Left cardiac atrium (tissue), 4 donors: ENCODE measurements around the gene SYNDIG1L. TPM values are rescaled to one million over a fixed set of nuclear protein-coding genes. Genes with fewer than 3 reads are reported as not detected.
"Not testable (repeated sequence)": the region's sequence is repeated elsewhere in the genome, so short reads cannot be mapped to it uniquely, and the experiment has no call there.

ENCODE experiments used
- ATAC-seq, 2 donors: fragments of 200-7000 bp; cut with Tn5 transposase; one replicate each; pipeline ENCODE4 v1.9.1; 2020; ENCODE audit warnings: mild to moderate bottlenecking in 2 of 2, moderate library complexity in 2 of 2
- DNase-seq: peaks from one replicate; pipeline ENCODE4 v3.0.0-alpha.2; 2020
- intact Hi-C, 2 donors: fragments of 100-400 bp; cut with DNase I; formaldehyde crosslinking; loops; one replicate each; pipeline versions ENCODE4 v1.14.1 to v1.15.1; 2022 to 2023
- total RNA-seq, 2 donors: library from RNA; stranded (reverse); fragmentation: NEBNext Ultra II Directional; extraction: Animal tissue kit (Norgen Biotek cat#: 25700); gene quantifications; one replicate each; pipeline ENCODE4 v1.2.1, GENCODE V29; 2021
- donor health status: DM: no; HTN: yes; CAD: no.
- donor health status: DM: no; HTN: yes; CAD: no; lungs with severe emphysema.
- donor health status: DM: yes; HTN: yes; CAD: no.
- donor health status: Dilated cardiomyopathy.

SYNDIG1L gene
- total RNA-seq, 2 donors from 2014 or later, result 0.24 TPM; not detected in 1

DNA sequence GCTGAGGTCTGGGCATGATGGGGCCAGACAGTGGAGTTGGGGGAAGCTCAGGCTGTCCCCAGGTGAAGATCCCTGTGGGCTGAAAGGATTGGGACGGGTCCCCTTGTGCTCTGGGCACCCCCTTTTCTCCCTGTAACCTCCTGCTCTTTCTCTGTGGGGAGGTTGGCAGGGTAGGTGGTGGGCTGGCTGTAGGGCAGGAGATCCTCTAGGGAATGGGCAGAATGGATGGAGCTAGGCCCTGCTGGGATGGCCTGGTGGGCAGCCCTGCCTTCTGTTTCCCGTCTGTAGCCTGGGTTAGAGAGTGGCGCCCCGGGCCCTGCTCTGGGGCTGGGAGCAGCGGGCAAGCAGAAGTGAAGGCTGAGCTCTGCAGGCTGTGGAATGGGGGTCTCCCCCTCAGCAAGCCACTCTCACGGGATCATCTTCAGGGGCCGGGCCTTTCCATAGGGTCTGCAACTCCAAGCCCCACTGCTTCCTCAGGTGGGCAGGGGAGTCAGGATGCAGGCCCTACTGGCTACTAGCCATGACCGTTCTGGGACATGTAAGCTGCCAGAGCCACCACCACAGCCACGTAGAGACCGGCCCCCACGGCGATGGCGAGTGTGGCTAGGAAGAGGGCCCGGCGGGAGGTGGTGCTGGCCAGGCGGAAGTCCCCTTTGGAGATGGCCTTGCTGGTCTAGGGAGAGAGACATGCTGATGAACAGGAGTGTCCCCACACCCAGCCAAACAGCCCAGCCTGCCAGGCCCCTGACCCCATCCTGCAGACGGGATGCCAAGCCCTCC is 18.8 kb downstream of the SYNDIG1L start:
- DNase-seq (no peak), ATAC-seq (no peak)
- intact Hi-C loops, result no loop called here

DNA sequence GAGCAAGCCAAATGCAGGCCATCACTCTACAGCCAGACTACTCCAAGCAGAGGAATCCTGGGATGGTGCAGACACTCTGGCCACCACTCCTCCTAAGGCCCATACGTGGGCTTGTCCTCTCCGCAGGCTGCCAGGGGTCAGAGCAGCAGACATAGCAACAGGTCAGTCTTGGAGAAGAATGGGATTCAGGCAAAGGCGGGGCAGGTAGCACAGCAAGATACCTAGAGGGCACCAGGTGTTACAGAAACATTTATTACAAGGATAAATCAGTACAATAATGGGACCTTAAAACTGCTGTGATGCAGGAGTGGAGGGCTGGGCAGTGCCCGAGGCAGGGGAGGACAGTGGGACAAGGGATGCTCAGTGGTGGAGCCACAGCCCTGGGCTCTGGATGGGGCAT is 20.3 kb downstream of the SYNDIG1L start:
- intact Hi-C loops, result no loop called here
- DNase-seq (no peak), ATAC-seq (no peak)

DNA sequence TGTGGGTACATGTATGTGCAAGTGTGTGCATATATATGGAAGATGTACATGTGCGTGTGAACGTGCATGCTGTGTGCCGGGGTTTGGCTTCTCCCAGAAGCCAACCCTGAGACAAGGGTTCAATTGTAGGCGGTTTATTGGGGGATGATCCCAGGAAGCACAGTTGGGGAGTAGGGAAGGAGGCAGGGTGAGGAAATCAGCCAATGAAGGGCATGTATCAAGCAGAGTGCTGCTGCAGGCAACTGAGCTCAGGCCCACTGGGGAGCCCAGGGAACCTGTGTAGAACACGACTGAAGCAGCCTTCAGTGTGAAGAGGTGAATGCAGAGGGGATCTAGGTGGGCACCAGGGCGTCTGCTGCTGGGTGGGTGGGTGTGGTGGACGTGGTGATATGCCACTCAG is 21.6 kb downstream of the SYNDIG1L start:
- ATAC-seq, result no peak
- no peak for DNase-seq
- intact Hi-C loops, result no loop called here

DNA sequence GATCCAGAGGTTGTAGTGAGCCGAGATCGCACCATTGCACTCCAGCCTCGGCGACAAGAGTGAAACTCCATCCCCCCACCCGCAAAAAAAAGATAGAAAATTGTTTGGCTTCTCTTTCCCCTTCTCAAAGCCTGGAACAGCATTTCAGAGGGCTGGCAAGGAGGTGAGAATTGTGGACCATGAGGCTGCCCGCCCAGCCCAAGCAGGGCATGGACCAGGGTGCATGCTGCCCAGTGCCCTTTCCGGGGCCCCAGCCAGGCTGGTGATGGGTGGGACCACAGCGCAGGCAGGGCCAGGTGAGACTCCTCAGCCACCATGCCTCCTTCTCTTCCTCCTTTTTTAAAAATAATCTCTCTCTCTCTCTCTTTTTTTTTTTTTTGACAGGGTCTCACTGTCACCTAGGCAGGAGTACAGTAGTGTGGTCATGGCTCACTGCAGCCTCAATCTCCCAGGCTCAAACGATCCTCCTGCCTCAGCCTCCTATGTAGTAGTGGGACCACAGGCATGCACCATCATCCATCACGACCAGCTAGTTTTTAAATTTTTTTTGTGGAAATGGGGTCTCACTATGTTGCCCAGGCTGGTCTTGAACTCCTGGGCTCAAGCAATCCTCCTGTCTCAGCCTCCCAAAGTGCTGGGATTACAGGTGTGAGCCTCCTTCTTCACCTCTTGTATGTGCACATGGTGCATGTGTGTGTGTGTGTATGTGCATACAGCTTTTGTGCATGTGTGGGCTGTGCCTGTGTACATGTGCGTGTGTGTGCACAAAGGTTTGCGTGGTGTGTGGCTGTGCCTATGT is 22.2 kb downstream of the SYNDIG1L start:
- intact Hi-C loops, result no loop called here
- ATAC-seq (no peak), DNase-seq (no peak)

DNA sequence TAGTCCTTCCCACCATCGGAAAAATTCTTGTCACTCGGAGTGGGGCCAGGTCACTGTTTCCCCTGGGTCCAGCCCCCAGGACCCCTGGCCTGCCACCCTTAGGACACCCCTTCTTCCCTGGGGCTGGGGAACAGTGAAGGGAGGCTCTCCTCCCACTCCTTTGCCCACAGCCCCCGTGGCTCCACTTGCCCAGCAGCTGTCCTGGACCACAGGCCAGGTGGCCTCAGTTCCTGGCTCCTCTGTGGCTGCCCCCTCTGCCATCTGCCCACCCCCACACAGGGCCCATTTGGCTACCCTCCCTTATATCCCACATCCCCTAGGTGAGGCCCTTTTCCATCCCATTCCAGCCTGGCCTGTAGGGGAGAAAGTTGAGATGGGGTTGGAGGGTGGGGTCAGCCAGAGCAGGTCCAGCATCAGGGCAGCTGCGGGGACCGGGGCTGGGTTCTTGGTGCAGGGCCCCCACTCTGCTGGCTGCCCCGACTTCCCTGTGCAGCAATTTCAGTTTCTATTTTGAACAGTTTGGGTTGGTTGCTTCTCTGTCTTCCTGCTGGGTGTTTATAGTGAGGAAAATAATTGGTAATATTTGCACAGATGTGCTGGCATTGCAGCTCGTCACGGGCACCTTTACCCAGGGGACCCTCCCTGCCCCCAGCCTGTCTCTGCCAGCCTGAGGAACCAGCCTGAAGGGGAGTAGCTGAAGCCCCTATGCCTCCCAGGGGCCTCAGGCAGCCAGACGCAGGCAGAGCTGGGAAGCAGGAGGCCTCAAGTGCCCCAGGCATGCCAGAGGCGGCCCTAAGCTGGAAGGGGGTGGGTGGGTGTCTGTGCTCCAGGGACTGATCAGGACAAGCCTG is 23.4 kb downstream of the SYNDIG1L start:
- DNase-seq (no peak), ATAC-seq (no peak)
- intact Hi-C loops, result no loop called here

DNA sequence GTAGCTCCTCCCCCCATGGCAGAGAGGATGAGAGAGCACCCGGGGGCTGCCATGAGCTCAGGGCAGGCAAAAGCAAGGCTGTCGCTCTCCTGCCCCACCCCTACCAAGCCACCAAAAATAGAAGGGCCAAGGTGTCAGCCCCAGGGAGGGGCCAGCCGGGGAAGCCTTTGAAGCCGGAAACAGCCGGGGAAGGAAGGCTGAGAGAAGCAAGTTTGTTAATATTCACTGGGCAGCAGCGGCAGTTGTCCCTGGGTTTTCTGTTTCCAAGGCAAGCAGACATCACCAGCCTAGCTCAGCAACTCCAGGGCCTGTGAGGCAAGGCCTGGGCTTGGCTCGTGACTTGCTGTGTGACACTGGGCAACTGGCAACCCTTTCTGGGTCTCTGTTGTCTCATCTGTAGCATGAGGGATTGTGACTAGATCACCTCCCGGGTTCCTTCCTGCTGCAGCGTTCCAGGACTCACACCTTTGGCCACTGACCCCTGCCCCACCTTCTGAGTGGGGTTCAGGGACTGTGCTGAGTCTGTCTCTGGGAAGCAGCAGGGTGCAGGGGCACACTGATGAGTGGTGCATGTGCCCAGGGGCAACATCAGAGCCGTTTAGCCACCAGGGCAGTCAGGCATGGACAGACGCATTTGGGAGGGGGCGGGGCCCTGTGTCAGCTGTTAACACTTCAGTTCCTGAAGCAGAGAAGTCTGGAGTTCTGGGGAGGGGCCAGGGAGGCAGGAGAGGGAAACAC is 24.3 kb downstream of the SYNDIG1L start:
- DNase-seq, result peak; percentile 45
- intact Hi-C loops, result no loop called here

DNA sequence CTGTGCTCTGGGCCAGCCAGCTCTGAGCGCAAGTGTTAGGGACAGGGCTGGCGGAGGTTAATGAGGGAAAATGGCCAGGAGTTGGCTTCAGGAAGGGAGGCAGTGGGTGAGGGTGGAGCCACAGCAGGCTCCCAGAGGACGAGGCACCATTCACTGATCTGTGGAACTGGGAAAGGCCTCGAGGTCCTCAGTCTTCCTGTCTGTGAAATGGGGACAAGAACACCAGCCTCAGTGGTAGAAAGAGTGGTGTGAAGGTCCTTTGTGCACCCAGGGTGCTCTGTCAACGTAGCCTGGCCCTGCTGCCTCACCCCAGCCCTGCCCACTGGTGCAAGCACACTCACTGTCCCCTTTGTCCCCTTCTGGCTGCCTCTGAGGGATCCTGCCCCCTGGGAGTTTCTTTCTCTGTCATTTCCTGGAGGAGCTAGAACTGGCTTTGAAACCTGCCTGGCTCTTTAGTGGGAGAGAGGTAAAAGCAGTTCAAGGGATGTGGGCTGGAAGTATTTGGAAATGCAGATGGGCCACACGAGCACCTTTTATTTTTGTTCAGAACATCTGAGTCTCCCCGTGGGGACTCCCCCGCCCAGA is 25.0 kb downstream of the SYNDIG1L start:
- intact Hi-C loops, result no loop called here
- DNase-seq, result no peak
- ATAC-seq, result no peak

More for the DNA sequence above, 24.3 kb downstream of the SYNDIG1L start:
- ATAC-seq, result peak; percentile 82 to 84

DNA sequence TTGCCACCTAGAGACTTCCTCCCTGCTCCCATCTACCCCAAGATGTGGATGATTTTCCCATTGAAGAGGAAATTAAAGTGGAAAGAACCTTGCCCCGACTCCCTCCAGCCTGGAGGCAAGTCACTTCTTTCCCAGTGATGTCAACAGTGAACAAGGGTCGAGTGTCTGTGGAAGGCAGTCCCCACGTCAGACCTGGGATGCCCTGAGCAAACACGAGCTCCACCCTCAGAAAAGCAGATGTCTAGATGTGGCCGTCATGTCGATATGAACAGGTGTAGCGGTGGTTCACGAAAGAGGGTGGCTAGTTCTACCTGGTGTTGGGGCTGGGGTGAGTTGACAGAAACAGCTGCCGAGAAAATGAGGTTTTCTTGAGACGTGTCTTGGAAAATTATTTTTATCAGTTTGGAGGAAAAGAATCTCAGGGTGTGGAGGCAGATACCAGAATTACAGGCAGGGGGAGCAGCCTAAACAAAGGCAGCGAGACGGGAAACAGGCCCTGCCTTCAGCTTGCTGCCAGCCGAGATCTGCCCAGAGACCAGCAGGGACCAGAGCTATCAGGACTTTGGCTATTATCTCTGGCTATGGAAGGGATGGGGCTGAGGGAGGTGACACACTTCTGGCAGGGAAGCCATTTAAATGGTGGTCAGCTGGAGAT is 25.9 kb downstream of the SYNDIG1L start:
- intact Hi-C loops, result no loop called here
- DNase-seq (no peak), ATAC-seq (peak; percentile 24 to 42)

DNA sequence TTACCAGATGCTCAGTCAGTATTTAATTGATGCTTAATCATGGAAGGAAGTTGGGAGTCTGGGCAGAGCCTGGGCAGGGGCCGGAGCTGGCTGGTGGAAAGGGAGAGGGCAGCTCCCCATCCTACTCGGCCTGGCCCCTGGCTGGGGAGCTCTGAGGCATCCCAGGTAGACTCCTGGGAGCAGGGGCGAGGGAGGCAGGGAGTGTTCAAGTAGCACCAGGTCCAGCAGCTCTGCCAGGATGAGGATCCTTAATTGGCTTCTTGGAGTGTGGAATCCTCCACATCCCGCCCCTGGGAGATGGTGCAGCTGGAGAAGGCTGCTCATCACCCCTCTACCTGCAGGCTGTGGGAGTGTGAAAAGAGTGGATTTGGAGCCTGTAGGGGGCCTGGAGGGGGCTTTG is 30.9 kb downstream of the SYNDIG1L start:
- intact Hi-C loops, result no loop called here
- DNase-seq, result no peak
- ATAC-seq, result no peak

DNA sequence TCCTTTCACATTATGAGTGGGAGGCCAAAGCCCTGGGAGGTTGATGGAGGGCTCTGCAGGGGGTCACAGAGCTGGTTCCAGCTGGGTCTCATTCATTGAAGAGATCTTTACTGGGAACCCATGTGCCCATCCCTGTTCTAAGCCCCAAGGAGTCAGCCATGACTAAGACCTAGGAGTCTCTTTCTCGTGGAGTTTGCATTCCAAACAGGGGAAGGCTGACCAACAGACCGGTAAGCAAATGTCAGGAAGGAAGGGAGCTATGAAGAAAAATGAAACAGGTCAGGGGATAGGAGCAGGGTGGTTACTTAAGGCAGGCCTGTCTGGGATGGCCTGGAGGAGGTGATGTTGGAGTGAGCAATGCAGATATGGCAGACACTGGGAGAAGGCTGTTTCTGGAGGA is 31.5 kb downstream of the SYNDIG1L start:
- intact Hi-C loops, result no loop called here
- ATAC-seq (no peak), DNase-seq (no peak)

DNA sequence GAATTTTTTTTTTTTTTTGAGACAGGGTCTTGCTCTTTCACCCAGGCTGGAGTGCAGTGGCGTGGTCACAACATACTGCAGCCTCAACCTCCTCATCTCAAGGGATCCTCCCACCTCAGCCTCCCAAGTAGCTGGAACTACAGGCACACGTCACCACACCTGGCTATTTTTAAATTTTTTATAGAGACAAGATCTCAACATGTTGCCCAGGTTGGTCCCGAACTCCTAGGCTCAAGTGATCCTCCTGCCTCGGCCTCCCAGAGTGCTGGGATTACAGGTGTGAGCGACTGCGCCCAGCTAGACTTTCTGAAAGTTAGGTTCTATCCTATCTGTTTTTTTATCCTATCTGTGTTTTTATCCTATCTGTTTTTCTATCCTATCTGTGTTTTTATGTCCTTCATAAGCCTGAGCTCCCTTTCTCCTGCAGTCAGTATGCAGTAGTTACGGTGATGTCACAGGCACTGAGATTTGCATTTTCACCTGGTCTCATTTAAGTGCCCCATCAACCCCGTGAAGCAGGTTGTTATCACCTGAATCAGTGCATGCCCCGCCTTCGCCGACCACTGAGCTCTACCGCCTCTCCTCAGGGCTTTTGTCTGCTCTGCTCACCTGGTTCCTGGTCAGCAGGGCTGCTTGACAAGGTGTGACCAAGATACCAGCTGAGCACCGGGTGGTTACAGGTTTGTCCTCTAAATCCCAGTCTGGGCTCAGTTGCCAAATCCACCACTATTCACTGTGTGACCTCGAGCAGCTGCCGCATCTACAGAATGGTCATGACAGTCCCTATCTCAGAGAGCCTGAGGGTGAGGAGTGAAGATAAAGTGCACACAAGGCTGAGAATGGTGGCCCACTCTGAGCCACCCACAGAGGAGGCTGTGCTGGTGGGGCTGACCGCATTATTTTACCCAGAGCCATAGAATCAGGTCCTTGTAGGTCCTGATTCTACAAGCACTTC is 33.1 kb downstream of the SYNDIG1L start:
- intact Hi-C loops, result no loop called here
- DNase-seq (no peak), ATAC-seq (no peak)

DNA sequence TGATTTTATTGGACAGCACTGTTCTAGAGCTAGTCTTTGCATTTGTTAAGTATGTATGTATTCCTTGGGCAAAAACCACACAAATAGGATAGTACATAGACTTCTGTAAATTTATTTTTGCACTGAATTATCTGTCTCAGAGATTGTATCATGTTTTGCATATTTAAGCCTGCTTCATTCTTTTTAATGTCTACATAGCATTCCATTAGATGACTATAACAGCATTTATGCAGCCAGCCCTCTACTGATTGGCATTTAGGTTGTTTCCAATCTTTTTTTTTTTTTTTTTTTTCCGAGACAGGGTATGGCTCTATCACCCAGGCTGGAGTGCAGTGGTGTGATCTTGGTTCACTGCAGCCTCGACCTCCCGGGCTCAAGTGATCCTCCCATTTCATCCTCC is 34.5 kb downstream of the SYNDIG1L start:
- intact Hi-C loops, result no loop called here
- DNase-seq, result no peak
- no peak for ATAC-seq

DNA sequence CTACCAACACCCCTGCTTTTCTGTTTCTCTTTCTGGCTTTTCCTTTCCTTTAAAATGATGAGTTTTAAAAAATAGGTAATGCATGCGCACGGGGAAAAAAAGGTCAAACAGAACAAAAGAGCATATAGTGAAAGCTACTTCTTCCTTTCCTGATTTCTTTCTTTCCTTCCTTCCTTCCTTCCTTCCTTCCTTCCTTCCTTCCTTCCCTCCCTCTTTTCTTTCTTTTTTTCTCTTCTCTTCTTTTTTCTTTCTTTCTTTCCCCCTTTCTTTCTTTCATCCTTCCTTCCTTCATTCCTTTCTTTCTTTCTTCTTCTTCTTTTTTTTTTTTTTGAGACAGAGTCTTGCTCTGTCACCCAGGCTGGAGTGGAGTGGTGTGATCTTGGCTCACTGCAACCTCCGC is 35.5 kb downstream of the SYNDIG1L start:
- ATAC-seq, intact Hi-C loops: not testable (repeated sequence)

DNA sequence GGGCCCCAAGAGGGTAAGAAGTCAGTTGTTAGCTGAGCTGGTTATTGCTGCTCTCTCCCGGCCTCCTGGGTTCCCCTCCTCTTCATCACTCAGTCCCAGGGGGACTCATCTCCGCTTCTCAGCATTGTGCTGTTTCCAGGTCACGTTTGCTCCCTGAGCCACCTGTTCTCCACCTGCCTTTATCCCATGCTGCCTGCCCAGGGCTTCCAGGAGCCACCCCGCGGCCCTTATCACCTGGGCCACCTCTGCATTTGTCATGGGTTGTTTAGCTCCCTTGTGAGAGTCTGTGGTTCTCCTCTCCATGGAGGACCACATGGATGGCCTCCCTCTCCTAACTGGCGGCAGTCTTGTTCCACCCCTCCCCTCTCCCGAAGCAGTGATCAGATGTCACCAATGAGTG is 36.0 kb downstream of the SYNDIG1L start:
- ATAC-seq, result no peak
- intact Hi-C loops, result no loop called here
- DNase-seq, result no peak

More for the DNA sequence above, 35.5 kb downstream of the SYNDIG1L start:
- not testable (repeated sequence) for DNase-seq

DNA sequence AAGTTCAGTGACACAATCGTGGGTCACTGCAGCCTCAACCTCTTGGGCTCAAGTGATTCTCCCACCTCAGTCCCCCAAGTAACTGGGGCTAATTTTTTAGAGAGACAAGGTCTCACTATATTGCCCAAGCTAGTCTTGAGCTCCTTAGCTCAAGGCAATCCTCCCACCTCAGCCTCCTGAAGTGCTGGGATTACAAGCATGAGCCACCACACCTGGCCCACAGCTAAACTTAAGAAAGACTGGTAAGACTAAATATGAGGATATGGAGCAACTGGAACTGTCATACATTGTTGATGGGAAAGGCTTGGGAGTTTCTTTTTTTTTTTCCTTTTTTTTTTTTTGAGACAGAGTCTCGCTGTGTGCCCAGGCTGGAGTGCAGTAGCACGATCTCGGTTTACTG is 43.8 kb downstream of the SYNDIG1L start:
- DNase-seq, result no peak
- ATAC-seq, result no peak
- intact Hi-C loops, result no loop called here

DNA sequence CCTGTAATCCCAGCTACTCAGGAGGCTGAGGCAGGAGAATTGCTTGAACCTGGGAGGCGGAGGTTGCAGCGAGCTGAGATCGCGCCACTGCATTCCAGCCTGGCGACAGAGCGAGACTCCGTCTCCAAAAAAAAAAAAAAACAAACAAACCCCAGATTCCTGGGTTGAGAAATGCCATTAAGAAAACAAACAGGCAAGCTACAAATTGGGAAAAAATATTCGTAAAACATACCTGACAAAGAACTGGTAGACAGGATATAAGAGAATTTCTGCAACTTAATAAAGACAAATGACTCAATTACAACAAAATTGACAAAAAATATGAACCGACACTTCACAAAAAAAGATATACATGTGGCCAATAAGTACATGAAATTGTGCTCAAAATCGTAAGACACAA is 44.4 kb downstream of the SYNDIG1L start:
- ATAC-seq, DNase-seq, intact Hi-C loops: not testable (repeated sequence)

DNA sequence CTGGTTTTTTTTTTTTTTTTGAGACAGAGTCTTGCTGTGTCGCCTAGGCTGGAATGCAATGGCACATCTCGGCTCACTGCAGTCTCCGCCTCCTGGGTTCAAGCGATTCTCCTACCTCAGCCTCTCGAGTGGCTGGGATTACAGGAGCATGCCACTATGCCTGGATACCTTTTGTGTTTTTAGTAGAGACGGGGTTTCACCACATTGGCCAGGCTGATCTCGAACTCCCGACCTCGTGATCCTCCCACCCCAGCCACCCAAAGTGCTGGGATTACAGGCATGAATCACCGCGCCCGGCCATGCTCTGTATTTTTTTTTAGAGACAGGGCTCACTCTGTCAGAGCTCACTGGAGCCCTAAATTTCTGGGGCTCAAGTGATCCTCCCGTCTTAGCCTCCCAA is 45.2 kb downstream of the SYNDIG1L start:
- ATAC-seq (no peak), DNase-seq (no peak)
- intact Hi-C loops, result no loop called here
